Measurements from ENCODE around the gene ITGA2. TPM values are rescaled to one million over a fixed set of nuclear protein-coding genes. Genes with fewer than 3 reads are reported as not detected.
A peak's percentile ranks its signal among the peaks of the same experiment; 100 is the strongest.

Gene ITGA2
- total and polyA plus RNA-seq, 4 donors: 2.0 to 36.1 (median 19.2) TPM

DNA sequence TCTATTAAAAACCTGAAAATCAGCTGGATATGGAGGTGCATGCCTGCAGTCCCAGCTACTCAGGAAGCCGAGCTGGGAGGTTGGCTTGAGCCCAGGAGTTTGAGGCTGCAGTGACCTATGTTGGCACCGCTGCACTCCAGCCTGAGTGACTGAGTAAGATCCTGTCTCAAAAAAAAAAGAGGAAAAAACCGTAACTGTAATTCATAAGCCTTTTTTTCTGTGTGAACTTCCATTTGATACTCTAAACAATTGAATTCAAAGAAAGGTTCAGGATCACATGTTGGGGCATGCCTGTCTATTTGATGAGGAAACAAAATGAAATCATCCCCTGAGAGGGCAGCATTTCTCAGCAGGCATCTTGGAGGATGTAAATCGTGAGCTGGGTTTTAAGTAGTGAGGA, 38.8 kb downstream of the ITGA2 start:
- H3K27ac ChIP-seq (ENCODE audit: low read depth in 1 of 2, low read length in 1 of 2): peak overlapping the region in 1 of 2 donors; percentile 39
- peak in 1 of 3 donors; percentile 41 for DNase-seq

DNA sequence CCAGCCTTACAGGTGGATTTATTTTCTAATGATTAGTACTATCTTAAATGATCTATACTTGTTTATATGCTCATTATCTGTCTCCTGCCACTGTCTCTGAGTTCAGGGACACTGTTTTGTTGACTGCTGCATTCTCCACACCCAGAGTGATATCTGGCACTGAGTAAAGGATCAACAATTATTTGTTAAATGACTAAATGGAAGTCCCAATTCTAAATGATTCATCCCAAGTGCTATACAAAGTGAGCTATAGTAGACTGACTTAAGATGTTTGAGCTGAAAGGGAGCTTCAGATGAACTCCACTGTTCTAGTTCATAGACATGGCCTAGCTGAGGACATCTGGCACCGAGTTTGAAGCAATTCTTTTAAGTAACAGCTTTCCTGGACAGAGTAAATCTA, 40.5 kb downstream of the ITGA2 start:
- H3K9ac ChIP-seq (ENCODE audit: insufficient read depth in 1 of 2, low read length in 2 of 2): no peak overlapping the region
- no peaks in the 10 kb centered on the region for H3K36me3 ChIP-seq (ENCODE audit: control insufficient read depth in 4 of 4, insufficient read depth in 4 of 4, low read length in 4 of 4)
- DNase-seq (no peak), ATAC-seq (ENCODE audit: insufficient read depth, low FRiP score) (no peak)
- peaks cover 3 to 15% (median 4%) of the 10 kb centered on the region in 5 donors for H3K4me1 ChIP-seq (ENCODE audit: control insufficient read depth in 5 of 5, insufficient read depth in 5 of 5, low read length in 5 of 5)
- TF ChIP-seq, protein P1, sequence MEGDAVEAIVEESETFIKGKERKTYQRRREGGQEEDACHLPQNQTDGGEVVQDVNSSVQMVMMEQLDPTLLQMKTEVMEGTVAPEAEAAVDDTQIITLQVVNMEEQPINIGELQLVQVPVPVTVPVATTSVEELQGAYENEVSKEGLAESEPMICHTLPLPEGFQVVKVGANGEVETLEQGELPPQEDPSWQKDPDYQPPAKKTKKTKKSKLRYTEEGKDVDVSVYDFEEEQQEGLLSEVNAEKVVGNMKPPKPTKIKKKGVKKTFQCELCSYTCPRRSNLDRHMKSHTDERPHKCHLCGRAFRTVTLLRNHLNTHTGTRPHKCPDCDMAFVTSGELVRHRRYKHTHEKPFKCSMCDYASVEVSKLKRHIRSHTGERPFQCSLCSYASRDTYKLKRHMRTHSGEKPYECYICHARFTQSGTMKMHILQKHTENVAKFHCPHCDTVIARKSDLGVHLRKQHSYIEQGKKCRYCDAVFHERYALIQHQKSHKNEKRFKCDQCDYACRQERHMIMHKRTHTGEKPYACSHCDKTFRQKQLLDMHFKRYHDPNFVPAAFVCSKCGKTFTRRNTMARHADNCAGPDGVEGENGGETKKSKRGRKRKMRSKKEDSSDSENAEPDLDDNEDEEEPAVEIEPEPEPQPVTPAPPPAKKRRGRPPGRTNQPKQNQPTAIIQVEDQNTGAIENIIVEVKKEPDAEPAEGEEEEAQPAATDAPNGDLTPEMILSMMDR (IDR thresholded peaks at IDR 0.05; ENCODE audit: control extremely low read depth, extremely low read depth): no peak
- no peaks in the 10 kb centered on the region for H3K27me3 ChIP-seq (ENCODE audit: control insufficient read depth in 3 of 3, insufficient read depth in 3 of 3, low read length in 2 of 3)
- no peak overlapping the region for H3K27ac ChIP-seq (ENCODE audit: low read depth in 1 of 2, low read length in 1 of 2)
- H3K9me3 ChIP-seq (ENCODE audit: control insufficient read depth in 4 of 4, insufficient read depth in 3 of 4, low read length in 3 of 4): no peaks in the 10 kb centered on the region
- 94 to 96% methylated on average over 1 of the region's 1 CpG for WGBS, 2 donors
- H3K4me3 ChIP-seq: no peak overlapping the region

More for the DNA sequence above, 38.8 kb downstream of the ITGA2 start:
- Histone ChIP-seq H3K9me3 (ENCODE audit: control insufficient read depth in 4 of 4, insufficient read depth in 3 of 4, low read length in 3 of 4) (no peaks in the 10 kb centered on the region), H3K27me3 (ENCODE audit: control insufficient read depth in 3 of 3, insufficient read depth in 3 of 3, low read length in 2 of 3) (no peaks in the 10 kb centered on the region), H3K9ac (ENCODE audit: insufficient read depth in 1 of 2, low read length in 2 of 2) (no peak overlapping the region), H3K36me3 (ENCODE audit: control insufficient read depth in 4 of 4, insufficient read depth in 4 of 4, low read length in 4 of 4) (no peaks in the 10 kb centered on the region), H3K4me1 (ENCODE audit: control insufficient read depth in 5 of 5, insufficient read depth in 5 of 5, low read length in 5 of 5) (peaks cover 0 to 15% (median 7%) of the 10 kb centered on the region in 5 donors), H3K4me3 (no peak overlapping the region)
- TF ChIP-seq, protein P1 (IDR thresholded peaks at IDR 0.05; ENCODE audit: control extremely low read depth, extremely low read depth): no peak
- no peak for ATAC-seq (ENCODE audit: insufficient read depth, low FRiP score)
- 19 to 25% methylated on average over 4 of the region's 4 CpGs for WGBS, 2 donors

DNA sequence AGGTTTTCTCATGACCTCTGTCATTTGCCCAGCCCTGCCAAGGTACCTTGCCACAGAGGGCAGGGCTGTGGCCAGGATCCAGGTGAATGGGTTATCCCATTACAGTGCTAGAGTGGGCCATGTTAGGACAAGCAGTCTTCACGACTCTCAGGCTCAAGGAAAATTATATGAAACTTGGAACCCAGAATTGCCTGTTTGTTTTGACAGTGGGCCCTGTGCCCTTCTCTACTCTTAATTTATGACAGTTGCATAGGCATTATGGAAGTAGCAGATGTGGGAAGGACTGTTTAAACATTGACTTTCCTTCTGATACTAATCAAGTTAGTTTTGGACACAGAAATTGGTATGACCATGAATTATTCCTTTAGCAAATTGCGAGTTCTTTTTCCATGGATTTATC, 41.7 kb downstream of the ITGA2 start:
- H3K9me3 ChIP-seq (ENCODE audit: control insufficient read depth in 4 of 4, insufficient read depth in 3 of 4, low read length in 3 of 4): no peaks in the 10 kb centered on the region
- no peak overlapping the region for H3K4me3 ChIP-seq
- H3K4me1 ChIP-seq (ENCODE audit: control insufficient read depth in 5 of 5, insufficient read depth in 5 of 5, low read length in 5 of 5): peaks cover 3 to 15% (median 8%) of the 10 kb centered on the region in 5 donors
- no peaks in the 10 kb centered on the region for H3K27me3 ChIP-seq (ENCODE audit: control insufficient read depth in 3 of 3, insufficient read depth in 3 of 3, low read length in 2 of 3)
- no peak for ATAC-seq (ENCODE audit: insufficient read depth, low FRiP score)
- H3K27ac ChIP-seq (ENCODE audit: low read depth in 1 of 2, low read length in 1 of 2): peak overlapping the region in 1 of 2 donors; percentile 79
- 57 to 76% methylated on average over 2 of the region's 2 CpGs for WGBS, 2 donors
- no peak overlapping the region for H3K9ac ChIP-seq (ENCODE audit: insufficient read depth in 1 of 2, low read length in 2 of 2)
- no peak for DNase-seq
- TF ChIP-seq, protein P1 (IDR thresholded peaks at IDR 0.05; ENCODE audit: control extremely low read depth, extremely low read depth): no peak
- H3K36me3 ChIP-seq (ENCODE audit: control insufficient read depth in 4 of 4, insufficient read depth in 4 of 4, low read length in 4 of 4): no peaks in the 10 kb centered on the region

DNA sequence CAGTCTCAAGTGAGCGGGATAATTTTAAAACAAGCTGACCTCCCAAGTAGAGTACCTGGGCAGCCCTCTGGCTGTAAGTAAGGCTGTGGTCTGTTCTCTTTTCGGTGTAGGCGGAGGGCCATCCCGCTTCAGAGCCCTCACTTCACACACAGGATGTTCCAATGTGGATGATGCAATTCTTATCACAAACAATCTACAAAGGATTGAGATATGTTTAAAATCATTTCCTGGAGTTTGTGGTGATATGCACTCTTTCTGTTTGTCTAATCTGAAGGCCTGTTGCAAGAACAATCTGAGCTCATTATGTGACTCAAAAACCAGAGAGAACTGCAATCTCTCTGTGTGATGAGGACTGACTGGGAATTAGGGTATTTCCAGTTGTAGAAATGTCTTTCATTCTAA, 42.5 kb downstream of the ITGA2 start:
- no peak overlapping the region for H3K9ac ChIP-seq (ENCODE audit: insufficient read depth in 1 of 2, low read length in 2 of 2)
- TF ChIP-seq, protein P1 (IDR thresholded peaks at IDR 0.05; ENCODE audit: control extremely low read depth, extremely low read depth): no peak
- H3K4me1 ChIP-seq (ENCODE audit: control insufficient read depth in 5 of 5, insufficient read depth in 5 of 5, low read length in 5 of 5): peaks cover 3 to 15% (median 8%) of the 10 kb centered on the region in 5 donors
- peak in 2 of 3 donors; percentile 41 to 58 for DNase-seq
- H3K27ac ChIP-seq (ENCODE audit: low read depth in 1 of 2, low read length in 1 of 2): peak overlapping the region; percentile 29 to 76
- 14 to 18% methylated on average over 4 of the region's 4 CpGs for WGBS, 2 donors
- no peaks in the 10 kb centered on the region for H3K36me3 ChIP-seq (ENCODE audit: control insufficient read depth in 4 of 4, insufficient read depth in 4 of 4, low read length in 4 of 4)
- peak; percentile 51 for ATAC-seq (ENCODE audit: insufficient read depth, low FRiP score)
- H3K4me3 ChIP-seq: no peak overlapping the region
- H3K9me3 ChIP-seq (ENCODE audit: control insufficient read depth in 4 of 4, insufficient read depth in 3 of 4, low read length in 3 of 4): no peaks in the 10 kb centered on the region
- no peaks in the 10 kb centered on the region for H3K27me3 ChIP-seq (ENCODE audit: control insufficient read depth in 3 of 3, insufficient read depth in 3 of 3, low read length in 2 of 3)
